ENCODE data around the gene SMOC1. TPM values are rescaled to one million over a fixed set of nuclear protein-coding genes. Genes with fewer than 3 reads are reported as not detected.
A peak's percentile ranks its signal among the peaks of the same experiment; 100 is the strongest.

The SMOC1 gene
- total RNA-seq: not detected
- 0.34 TPM for total RNA-seq (2013)

DNA sequence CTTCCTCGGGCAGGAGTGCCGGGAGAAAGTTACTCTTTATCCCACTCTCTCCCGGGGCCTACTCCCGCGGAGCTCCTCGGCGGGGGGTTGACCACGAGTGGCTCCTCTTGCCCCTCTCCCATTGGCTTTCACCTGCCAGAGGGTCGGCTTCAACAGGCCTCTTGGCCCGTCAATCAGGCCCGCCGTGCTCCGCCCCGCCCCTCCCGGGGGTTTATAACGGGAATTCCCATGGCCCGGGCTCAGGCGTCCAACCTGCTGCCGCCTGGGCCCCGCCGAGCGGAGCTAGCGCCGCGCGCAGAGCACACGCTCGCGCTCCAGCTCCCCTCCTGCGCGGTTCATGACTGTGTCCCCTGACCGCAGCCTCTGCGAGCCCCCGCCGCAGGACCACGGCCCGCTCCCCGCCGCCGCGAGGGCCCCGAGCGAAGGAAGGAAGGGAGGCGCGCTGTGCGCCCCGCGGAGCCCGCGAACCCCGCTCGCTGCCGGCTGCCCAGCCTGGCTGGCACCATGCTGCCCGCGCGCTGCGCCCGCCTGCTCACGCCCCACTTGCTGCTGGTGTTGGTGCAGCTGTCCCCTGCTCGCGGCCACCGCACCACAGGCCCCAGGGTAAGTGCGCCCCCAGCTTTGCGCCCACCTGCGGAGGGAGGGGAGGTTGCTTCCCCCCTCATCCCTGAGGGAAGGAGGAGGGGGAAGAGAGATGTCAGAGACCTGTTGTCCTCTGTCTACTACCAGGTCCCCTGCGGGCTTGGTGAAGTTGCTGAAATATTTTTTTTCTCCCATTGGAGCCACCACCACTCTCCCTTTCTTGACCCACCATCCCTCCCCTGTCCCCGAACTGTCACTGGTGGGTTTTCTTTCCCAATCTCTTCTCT is at the start of gene SMOC1:
SMOC1 (plus strand) TSS at position 242 of the 869 bp plus-strand sequence; CDS start at position 505, 263 bp downstream.
- intact Hi-C loops (cut with micrococcal nuclease): no loop called here
- peaks cover 0 to 5% of the 10 kb centered on the region in 2 donors for H3K4me1 Mint-ChIP-seq
- H3K9me3 Mint-ChIP-seq: no peaks in the 10 kb centered on the region
- H3K27me3 Mint-ChIP-seq (ENCODE audit: low read depth in 2 of 2): peaks cover 43 to 46% of the 10 kb centered on the region in 2 donors
- Histone ChIP-seq H3K4me1 (ENCODE audit: control insufficient read depth, insufficient read depth, low read length) (no peaks in the 10 kb centered on the region), H3K27me3 (ENCODE audit: control insufficient read depth, insufficient read depth, low read length) (peaks cover 9% of the 10 kb centered on the region), H3K9me3 (ENCODE audit: control insufficient read depth, insufficient read depth, low read length) (no peaks in the 10 kb centered on the region), H3K36me3 (ENCODE audit: control insufficient read depth, insufficient read depth, low read length) (no peaks in the 10 kb centered on the region), H3K4me3 (ENCODE audit: low read length) (no peak within 1 kb of the TSS), H3K27ac (ENCODE audit: low read length) (no peak within 1 kb of the TSS)
- TF ChIP-seq, protein P1, sequence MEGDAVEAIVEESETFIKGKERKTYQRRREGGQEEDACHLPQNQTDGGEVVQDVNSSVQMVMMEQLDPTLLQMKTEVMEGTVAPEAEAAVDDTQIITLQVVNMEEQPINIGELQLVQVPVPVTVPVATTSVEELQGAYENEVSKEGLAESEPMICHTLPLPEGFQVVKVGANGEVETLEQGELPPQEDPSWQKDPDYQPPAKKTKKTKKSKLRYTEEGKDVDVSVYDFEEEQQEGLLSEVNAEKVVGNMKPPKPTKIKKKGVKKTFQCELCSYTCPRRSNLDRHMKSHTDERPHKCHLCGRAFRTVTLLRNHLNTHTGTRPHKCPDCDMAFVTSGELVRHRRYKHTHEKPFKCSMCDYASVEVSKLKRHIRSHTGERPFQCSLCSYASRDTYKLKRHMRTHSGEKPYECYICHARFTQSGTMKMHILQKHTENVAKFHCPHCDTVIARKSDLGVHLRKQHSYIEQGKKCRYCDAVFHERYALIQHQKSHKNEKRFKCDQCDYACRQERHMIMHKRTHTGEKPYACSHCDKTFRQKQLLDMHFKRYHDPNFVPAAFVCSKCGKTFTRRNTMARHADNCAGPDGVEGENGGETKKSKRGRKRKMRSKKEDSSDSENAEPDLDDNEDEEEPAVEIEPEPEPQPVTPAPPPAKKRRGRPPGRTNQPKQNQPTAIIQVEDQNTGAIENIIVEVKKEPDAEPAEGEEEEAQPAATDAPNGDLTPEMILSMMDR (IDR thresholded peaks at IDR 0.05): no peak
- WGBS (ENCODE audit: insufficient coverage): 1% methylated on average over 67 of the region's 67 CpGs
- ATAC-seq (peak in 1 of 3 donors; percentile 30), DNase-seq (no peak)
- H3K36me3 Mint-ChIP-seq: no peaks in the 10 kb centered on the region
- no peak within 1 kb of the TSS for H3K4me3 Mint-ChIP-seq
- no peak within 1 kb of the TSS for H3K27ac Mint-ChIP-seq

DNA sequence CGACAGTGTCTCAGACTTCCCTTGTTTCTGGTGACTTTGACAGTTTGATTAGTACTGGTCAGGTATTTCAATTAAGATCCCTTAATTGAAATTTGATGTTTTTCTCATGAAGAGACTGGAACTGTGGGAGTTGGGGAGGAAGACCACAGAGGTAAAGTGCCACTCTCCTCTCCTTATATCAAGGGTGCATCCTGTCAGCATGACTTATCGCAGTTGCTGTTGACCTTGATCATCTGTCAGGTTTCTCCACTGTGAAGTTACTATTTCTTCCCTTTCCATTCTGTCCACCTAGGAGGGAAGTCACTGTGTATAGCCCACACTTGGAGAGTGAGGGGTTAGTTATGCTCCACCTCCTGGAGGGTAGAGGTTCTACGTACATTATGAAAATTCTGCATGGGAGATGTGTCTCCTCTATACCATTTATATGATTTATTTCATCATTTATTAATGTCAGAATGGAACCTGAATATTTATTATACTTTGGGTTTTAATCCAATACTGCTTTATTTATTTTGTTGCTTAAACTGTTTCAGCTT is 40.3 kb upstream of the SMOC1 start:
- Histone ChIP-seq H3K36me3 (ENCODE audit: control insufficient read depth, insufficient read depth, low read length) (no peaks in the 10 kb centered on the region), H3K4me3 (ENCODE audit: low read length) (no peak overlapping the region), H3K4me1 (ENCODE audit: control insufficient read depth, insufficient read depth, low read length) (no peaks in the 10 kb centered on the region), H3K27me3 (ENCODE audit: control insufficient read depth, insufficient read depth, low read length) (no peaks in the 10 kb centered on the region), H3K9me3 (ENCODE audit: control insufficient read depth, insufficient read depth, low read length) (no peaks in the 10 kb centered on the region), H3K27ac (ENCODE audit: low read length) (no peak overlapping the region)
- Mint-ChIP-seq H3K4me1 (no peaks in the 10 kb centered on the region), H3K4me3 (no peak overlapping the region), H3K9me3 (no peaks in the 10 kb centered on the region), H3K27ac (no peak overlapping the region), H3K36me3 (no peaks in the 10 kb centered on the region), H3K27me3 (ENCODE audit: low read depth in 2 of 2) (peaks cover 7 to 12% of the 10 kb centered on the region in 2 donors)
- WGBS (ENCODE audit: insufficient coverage): 24% methylated on average over 1 of the region's 3 CpGs
- intact Hi-C loops (cut with micrococcal nuclease): no loop called here
- ATAC-seq (no peak), DNase-seq (no peak)
- TF ChIP-seq, protein P1 (IDR thresholded peaks at IDR 0.05): no peak

- Histone ChIP-seq H3K36me3 (ENCODE audit: control insufficient read depth, insufficient read depth, low read length) (no peaks in the 10 kb centered on the region), H3K9me3 (ENCODE audit: control insufficient read depth, insufficient read depth, low read length) (no peaks in the 10 kb centered on the region), H3K27ac (ENCODE audit: low read length) (no peak overlapping the region), H3K4me3 (ENCODE audit: low read length) (no peak overlapping the region), H3K4me1 (ENCODE audit: control insufficient read depth, insufficient read depth, low read length) (no peaks in the 10 kb centered on the region), H3K27me3 (ENCODE audit: control insufficient read depth, insufficient read depth, low read length) (no peaks in the 10 kb centered on the region)
- TF ChIP-seq, protein P1 (IDR thresholded peaks at IDR 0.05): no peak
- H3K27me3 Mint-ChIP-seq (ENCODE audit: low read depth in 2 of 2): peaks cover 7 to 12% of the 10 kb centered on the region in 2 donors
- no peaks in the 10 kb centered on the region for H3K4me1 Mint-ChIP-seq
- ATAC-seq: no peak
- intact Hi-C loops (cut with micrococcal nuclease): no loop called here
- H3K27ac Mint-ChIP-seq: no peak overlapping the region
- WGBS (ENCODE audit: insufficient coverage): 88% methylated on average over 3 of the region's 3 CpGs
- H3K36me3 Mint-ChIP-seq: no peaks in the 10 kb centered on the region
- no peaks in the 10 kb centered on the region for H3K9me3 Mint-ChIP-seq
- H3K4me3 Mint-ChIP-seq: no peak overlapping the region
- no peak for DNase-seq
Observed at GRCh38 chr14:69839661-69840060, 39.6 kb upstream of the SMOC1 start.
